Naive thymus-derived CD4-positive, alpha-beta T cell (primary cell): ENCODE data around the gene GRIK4. TPM values are rescaled to one million over a fixed set of nuclear protein-coding genes. Genes with fewer than 3 reads are reported as not detected.
A peak's percentile ranks its signal among the peaks of the same experiment; 100 is the strongest.

ENCODE experiments used
- ATAC-seq: fragments of 150-1000 bp; cut with Tn5 transposase; 2 replicates; pipeline ENCODE4 v1.10.0; 2021; ENCODE audit warnings: mild to moderate bottlenecking, moderate library complexity
- CTCF ChIA-PET: fragments of 350-600 bp; sonication (Branson Sonifier 250); formaldehyde crosslinking; loops from one replicate; lab custom pipeline; 2021; ENCODE audit warnings: antibody characterized with exemption; lab: Charles Lee
- POLR2A ChIA-PET: fragments of 350-600 bp; sonication (Branson Sonifier 250); formaldehyde crosslinking; loops from one replicate; lab custom pipeline; 2021; ENCODE audit warnings: antibody characterized with exemption, inconsistent platforms; lab: Charles Lee
- DNase-seq, 9 donors: peaks; one replicate each; pipeline versions ENCODE4 v3.0.0 to v3.0.0-alpha.2; 2020 to 2022; ENCODE audit warnings: mixed read lengths in 1 of 9
- H3K27ac ChIP-seq: one replicate; pipeline ENCODE4 v1.7.0; 2013; ENCODE audit warnings: mild to moderate bottlenecking, low read depth, low read length, moderate library complexity
- H3K27me3 ChIP-seq, 2 donors: one replicate each; pipeline ENCODE4 v1.7.0; 2013; ENCODE audit warnings: low read length in 2 of 2, mild to moderate bottlenecking in 2 of 2, moderate library complexity in 2 of 2; ENCODE audit not compliant: control insufficient read depth in 2 of 2, insufficient read depth in 2 of 2
- H3K36me3 ChIP-seq, 3 experiments: 1 replicate in 2 of 3; 2 replicates in 1 of 3; pipeline ENCODE4 v1.7.0; 2013; ENCODE audit warnings: low read length in 3 of 3, mild to moderate bottlenecking in 3 of 3, moderate library complexity in 1 of 3; ENCODE audit not compliant: insufficient read depth in 3 of 3, control insufficient read depth in 2 of 3
- H3K4me1 ChIP-seq, 2 donors: one replicate each; pipeline ENCODE4 v1.7.0; 2013; ENCODE audit warnings: low read length in 2 of 2, mild to moderate bottlenecking in 2 of 2, moderate library complexity in 1 of 2; ENCODE audit not compliant: control insufficient read depth in 2 of 2, insufficient read depth in 2 of 2
- H3K4me3 ChIP-seq: 2 replicates; pipeline ENCODE4 v1.7.0; 2013; ENCODE audit warnings: mild to moderate bottlenecking, low read length
- H3K9me3 ChIP-seq, 3 experiments: 1 replicate in 2 of 3; 2 replicates in 1 of 3; pipeline ENCODE4 v1.7.0; 2013; ENCODE audit warnings: low read length in 3 of 3; ENCODE audit not compliant: control insufficient read depth in 2 of 3
- H3K27ac Mint-ChIP-seq, 9 donors: one replicate each; pipeline ENCODE4 v1.8.0; 2020 to 2022; ENCODE audit warnings: mixed read lengths in 9 of 9, mild to moderate bottlenecking in 8 of 9, moderate library complexity in 5 of 9, inconsistent platforms in 2 of 9
- H3K27me3 Mint-ChIP-seq, 5 donors: one replicate each; pipeline ENCODE4 v1.8.0; 2021 to 2022; ENCODE audit warnings: mixed read lengths in 5 of 5, mild to moderate bottlenecking in 1 of 5
- H3K36me3 Mint-ChIP-seq, 5 donors: one replicate each; pipeline ENCODE4 v1.8.0; 2020 to 2022; ENCODE audit warnings: mixed read lengths in 5 of 5, mild to moderate bottlenecking in 3 of 5, inconsistent platforms in 1 of 5
- H3K4me1 Mint-ChIP-seq, 7 donors: one replicate each; pipeline ENCODE4 v1.8.0; 2020 to 2022; ENCODE audit warnings: mixed read lengths in 7 of 7, mild to moderate bottlenecking in 3 of 7, inconsistent platforms in 1 of 7
- H3K4me3 Mint-ChIP-seq, 10 donors: one replicate each; pipeline ENCODE4 v1.8.0; 2020 to 2022; ENCODE audit warnings: mild to moderate bottlenecking in 10 of 10, mixed read lengths in 10 of 10, moderate library complexity in 6 of 10, inconsistent platforms in 2 of 10
- H3K9me3 Mint-ChIP-seq, 11 donors: one replicate each; pipeline ENCODE4 v1.8.0; 2020 to 2022; ENCODE audit warnings: mixed read lengths in 11 of 11, mild to moderate bottlenecking in 4 of 11, inconsistent platforms in 1 of 11, moderate library complexity in 1 of 11
- intact Hi-C, 2 donors: fragments of 100-400 bp; cut with micrococcal nuclease; formaldehyde crosslinking; loops; one replicate each; pipeline ENCODE4 v1.15.1; 2023
- polyA plus RNA-seq, 2 donors: library from polyadenylated mRNA; unstranded; fragments of 300-500 nt; fragmentation: Illumina TruSeq; gene quantifications; one replicate each; pipeline ENCODE4 v1.2.3, GENCODE V29; 2021
- total RNA-seq, 6 experiments: library from RNA in 5 of 6; stranded (reverse) in 5 of 6; gene quantifications; 1 replicate in 5 of 6; 2 replicates in 1 of 6; pipeline ENCODE4 v1.2.3 and lab custom pipeline; 2021 to 2026

GRIK4 gene
- total and polyA plus RNA-seq, 7 experiments from 2014 or later = 0.93 to 3.8 TPM; not detected in 5

GRCh38 chr11:120652705-120653335 lies 141.3 kb downstream of the GRIK4 start:
- intact Hi-C loops = no loop called here
- H3K4me1 ChIP-seq = no peaks in the 10 kb centered on the region
- ATAC-seq (no peak), DNase-seq (no peak)
- H3K36me3 Mint-ChIP-seq = no peaks in the 10 kb centered on the region
- no peak overlapping the region for H3K4me3 Mint-ChIP-seq
- POLR2A ChIA-PET = no interaction called here
- H3K27ac ChIP-seq = no peak overlapping the region
- H3K9me3 ChIP-seq = no peaks in the 10 kb centered on the region
- no peaks in the 10 kb centered on the region for H3K27me3 ChIP-seq
- no peak overlapping the region for H3K4me3 ChIP-seq
- peaks cover 0 to 3% (median 0%) of the 10 kb centered on the region in 11 donors for H3K9me3 Mint-ChIP-seq
- CTCF ChIA-PET = no interaction called here
- H3K36me3 ChIP-seq = no peaks in the 10 kb centered on the region
- H3K27me3 Mint-ChIP-seq = peaks cover 0 to 35% (median 13%) of the 10 kb centered on the region in 5 donors
- peaks cover 0 to 6% (median 0%) of the 10 kb centered on the region in 7 donors for H3K4me1 Mint-ChIP-seq
- H3K27ac Mint-ChIP-seq = no peak overlapping the region

GRCh38 chr11:120655589-120655988 lies 144.0 kb downstream of the GRIK4 start:
- intact Hi-C loops = no loop called here
- Mint-ChIP-seq H3K9me3 (peaks cover 0 to 3% (median 0%) of the 10 kb centered on the region in 11 donors), H3K27me3 (peaks cover 2 to 46% (median 17%) of the 10 kb centered on the region in 5 donors), H3K4me1 (peaks cover 0 to 6% (median 0%) of the 10 kb centered on the region in 7 donors), H3K36me3 (no peaks in the 10 kb centered on the region), H3K27ac (no peak overlapping the region), H3K4me3 (no peak overlapping the region)
- ChIA-PET CTCF (interaction anchor here (0.7 kb wide), 1 partner anchor 145 kb away, joined by 3 read pairs; the partner anchor contains the start of gene GRIK4), POLR2A (no interaction called here)
- no peak for ATAC-seq
- Histone ChIP-seq H3K4me1 (no peaks in the 10 kb centered on the region), H3K27ac (no peak overlapping the region), H3K9me3 (no peaks in the 10 kb centered on the region), H3K4me3 (no peak overlapping the region), H3K36me3 (no peaks in the 10 kb centered on the region), H3K27me3 (no peaks in the 10 kb centered on the region)
- no peak for DNase-seq

GRCh38 chr11:120657306-120658070 lies 145.9 kb downstream of the GRIK4 start:
- H3K4me3 ChIP-seq = no peak overlapping the region
- peaks cover 0 to 3% (median 0%) of the 10 kb centered on the region in 11 donors for H3K9me3 Mint-ChIP-seq
- H3K4me3 Mint-ChIP-seq = no peak overlapping the region
- H3K27ac ChIP-seq = no peak overlapping the region
- no peaks in the 10 kb centered on the region for H3K36me3 Mint-ChIP-seq
- peaks cover 0 to 6% (median 0%) of the 10 kb centered on the region in 7 donors for H3K4me1 Mint-ChIP-seq
- ChIA-PET POLR2A (no interaction called here), CTCF (no interaction called here)
- no peak overlapping the region for H3K27ac Mint-ChIP-seq
- DNase-seq (no peak), ATAC-seq (no peak)
- H3K27me3 Mint-ChIP-seq = peaks cover 2 to 42% (median 19%) of the 10 kb centered on the region in 5 donors
- no peaks in the 10 kb centered on the region for H3K4me1 ChIP-seq
- no peaks in the 10 kb centered on the region for H3K36me3 ChIP-seq
- intact Hi-C loops = no loop called here
- H3K9me3 ChIP-seq = no peaks in the 10 kb centered on the region
- H3K27me3 ChIP-seq = no peaks in the 10 kb centered on the region

- ChIA-PET CTCF (no interaction called here), POLR2A (no interaction called here)
- H3K27ac Mint-ChIP-seq = no peak overlapping the region
- no peak for DNase-seq
- H3K36me3 Mint-ChIP-seq = no peaks in the 10 kb centered on the region
- H3K9me3 Mint-ChIP-seq = peaks cover 0 to 3% (median 0%) of the 10 kb centered on the region in 11 donors
- no peaks in the 10 kb centered on the region for H3K9me3 ChIP-seq
- no peak overlapping the region for H3K4me3 ChIP-seq
- no peaks in the 10 kb centered on the region for H3K36me3 ChIP-seq
- no peaks in the 10 kb centered on the region for H3K27me3 ChIP-seq
- H3K4me1 Mint-ChIP-seq = peaks cover 0 to 6% (median 0%) of the 10 kb centered on the region in 7 donors
- H3K4me1 ChIP-seq = no peaks in the 10 kb centered on the region
- no peak overlapping the region for H3K27ac ChIP-seq
- no peak overlapping the region for H3K4me3 Mint-ChIP-seq
- intact Hi-C loops = no loop called here
- peaks cover 2 to 46% (median 21%) of the 10 kb centered on the region in 5 donors for H3K27me3 Mint-ChIP-seq
- ATAC-seq = no peak
Measured at GRCh38 chr11:120658071-120658423, 146.5 kb downstream of the GRIK4 start.

- H3K4me1 Mint-ChIP-seq = peaks cover 0 to 6% (median 0%) of the 10 kb centered on the region in 7 donors
- H3K27ac Mint-ChIP-seq = no peak overlapping the region
- DNase-seq (no peak), ATAC-seq (no peak)
- no peak overlapping the region for H3K4me3 ChIP-seq
- H3K36me3 ChIP-seq = no peaks in the 10 kb centered on the region
- peaks cover 0 to 2% (median 0%) of the 10 kb centered on the region in 11 donors for H3K9me3 Mint-ChIP-seq
- POLR2A ChIA-PET = no interaction called here
- no peaks in the 10 kb centered on the region for H3K4me1 ChIP-seq
- intact Hi-C loops = no loop called here
- H3K27me3 ChIP-seq = no peaks in the 10 kb centered on the region
- CTCF ChIA-PET = no interaction called here
- no peak overlapping the region for H3K4me3 Mint-ChIP-seq
- H3K27ac ChIP-seq = no peak overlapping the region
- H3K9me3 ChIP-seq = no peaks in the 10 kb centered on the region
- no peaks in the 10 kb centered on the region for H3K36me3 Mint-ChIP-seq
- H3K27me3 Mint-ChIP-seq = peaks cover 8 to 50% (median 29%) of the 10 kb centered on the region in 5 donors
Measured at GRCh38 chr11:120659076-120659475, 147.5 kb downstream of the GRIK4 start.

- peaks cover 8 to 55% (median 26%) of the 10 kb centered on the region in 5 donors for H3K27me3 Mint-ChIP-seq
- H3K27ac Mint-ChIP-seq = no peak overlapping the region
- Histone ChIP-seq H3K4me3 (no peak overlapping the region), H3K4me1 (no peaks in the 10 kb centered on the region), H3K27me3 (no peaks in the 10 kb centered on the region), H3K36me3 (no peaks in the 10 kb centered on the region), H3K27ac (no peak overlapping the region), H3K9me3 (no peaks in the 10 kb centered on the region)
- intact Hi-C loops = no loop called here
- ATAC-seq (peak; percentile 40), DNase-seq (peak in 1 of 9 donors; percentile 1)
- no peak overlapping the region for H3K4me3 Mint-ChIP-seq
- ChIA-PET CTCF (no interaction called here), POLR2A (no interaction called here)
- peaks cover 0 to 2% (median 0%) of the 10 kb centered on the region in 11 donors for H3K9me3 Mint-ChIP-seq
- peaks cover 0 to 4% (median 0%) of the 10 kb centered on the region in 7 donors for H3K4me1 Mint-ChIP-seq
- H3K36me3 Mint-ChIP-seq = no peaks in the 10 kb centered on the region
Measured at GRCh38 chr11:120660024-120660565, 148.5 kb downstream of the GRIK4 start.
